ENCODE results near the gene VILL.
"Not testable (repeated sequence)": the region's sequence is repeated elsewhere in the genome, so short reads cannot be mapped to it uniquely, and the experiment has no call there.

VILL gene

GRCh38 chr3:38039899-38040261 is 49.3 kb downstream of the VILL start:
- no peak for FAIRE-seq

GRCh38 chr3:38040401-38040800 is 49.8 kb downstream of the VILL start:
- no peak for FAIRE-seq

DNA sequence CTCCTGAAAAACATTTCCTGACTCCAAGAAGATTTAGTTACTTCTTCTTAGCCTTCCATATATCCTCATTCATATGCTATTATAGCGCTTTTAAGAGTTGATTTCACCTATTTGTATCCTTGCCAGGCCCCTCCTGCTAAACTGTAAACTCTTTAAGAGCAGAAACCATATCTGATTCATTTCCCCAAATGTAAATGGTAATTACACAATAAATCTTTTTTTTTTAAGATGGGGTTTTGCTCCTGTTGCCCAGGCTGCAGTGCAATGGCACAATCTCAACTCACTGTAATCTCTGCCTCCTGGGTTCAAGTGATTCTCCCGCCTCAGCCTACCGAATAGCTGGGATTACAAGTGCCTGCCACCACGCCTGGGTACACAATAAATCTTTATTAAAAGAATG is 52.9 kb downstream of the VILL start:
- FAIRE-seq = no peak

DNA sequence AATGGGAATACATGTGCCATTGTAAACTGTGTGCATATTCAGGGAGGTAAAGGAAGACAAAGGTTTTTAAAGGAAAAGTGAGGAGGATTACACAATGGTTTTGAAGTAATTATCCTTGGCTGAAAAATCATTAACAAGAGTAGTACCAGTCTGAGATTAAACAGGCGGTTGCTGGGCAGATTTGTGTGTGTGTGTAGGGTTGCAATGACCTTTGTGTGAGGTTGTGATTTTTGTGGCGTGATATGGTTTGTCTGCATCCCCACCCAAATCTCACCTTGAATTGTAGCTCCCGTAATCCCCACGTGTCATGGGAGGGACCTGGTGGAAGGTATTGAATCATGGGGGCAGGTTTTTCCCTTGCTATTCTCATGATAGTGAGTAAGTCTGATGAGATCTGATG is 55.4 kb downstream of the VILL start:
- FAIRE-seq = no peak

DNA sequence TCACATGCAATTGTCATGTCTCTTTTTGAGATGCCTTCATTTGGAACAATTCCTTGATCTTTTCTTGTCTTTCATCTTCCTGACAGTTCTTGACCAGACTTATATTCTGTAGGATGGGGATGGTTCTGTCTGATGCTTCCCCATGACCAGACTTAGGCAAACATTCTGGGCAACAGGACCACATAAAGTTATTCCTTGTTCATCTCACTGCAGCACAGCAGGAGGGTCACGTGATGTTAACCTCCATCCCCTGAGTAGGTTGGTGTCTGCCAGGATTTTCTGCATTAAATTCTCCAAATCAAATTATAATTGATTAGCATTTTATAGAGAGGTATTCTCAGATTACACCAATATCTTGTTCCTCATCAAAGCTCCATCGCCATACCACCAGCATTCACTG is 56.2 kb downstream of the VILL start:
- no peak for FAIRE-seq

GRCh38 chr3:38047896-38048295 is 57.3 kb downstream of the VILL start:
- no peak for FAIRE-seq

- no peak for FAIRE-seq
These were observed 59.0 kb downstream of the VILL start for GRCh38 chr3:38049358-38050126.

DNA sequence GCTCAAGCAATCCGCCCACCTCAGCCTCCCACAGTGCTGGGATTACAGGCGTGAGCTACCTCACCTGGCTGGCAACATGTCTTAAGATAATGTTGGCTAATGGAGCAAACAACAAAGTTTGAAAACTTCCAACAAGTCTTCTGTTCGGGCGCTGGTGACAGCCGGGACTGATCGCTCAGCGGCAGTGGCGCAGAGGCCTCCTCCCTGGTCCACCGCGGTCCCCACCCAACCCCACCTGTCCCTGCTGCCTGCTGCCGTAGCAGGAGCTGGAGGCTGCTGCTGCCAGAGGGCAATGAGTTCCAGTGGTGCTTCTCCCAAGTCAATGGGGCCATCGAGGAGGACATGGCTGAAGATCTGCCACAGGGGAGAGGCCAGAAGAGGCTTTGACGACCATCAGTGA is 60.5 kb downstream of the VILL start:
- no peak for FAIRE-seq

GRCh38 chr3:38053286-38053685 is 62.7 kb downstream of the VILL start:
- FAIRE-seq = not testable (repeated sequence)

DNA sequence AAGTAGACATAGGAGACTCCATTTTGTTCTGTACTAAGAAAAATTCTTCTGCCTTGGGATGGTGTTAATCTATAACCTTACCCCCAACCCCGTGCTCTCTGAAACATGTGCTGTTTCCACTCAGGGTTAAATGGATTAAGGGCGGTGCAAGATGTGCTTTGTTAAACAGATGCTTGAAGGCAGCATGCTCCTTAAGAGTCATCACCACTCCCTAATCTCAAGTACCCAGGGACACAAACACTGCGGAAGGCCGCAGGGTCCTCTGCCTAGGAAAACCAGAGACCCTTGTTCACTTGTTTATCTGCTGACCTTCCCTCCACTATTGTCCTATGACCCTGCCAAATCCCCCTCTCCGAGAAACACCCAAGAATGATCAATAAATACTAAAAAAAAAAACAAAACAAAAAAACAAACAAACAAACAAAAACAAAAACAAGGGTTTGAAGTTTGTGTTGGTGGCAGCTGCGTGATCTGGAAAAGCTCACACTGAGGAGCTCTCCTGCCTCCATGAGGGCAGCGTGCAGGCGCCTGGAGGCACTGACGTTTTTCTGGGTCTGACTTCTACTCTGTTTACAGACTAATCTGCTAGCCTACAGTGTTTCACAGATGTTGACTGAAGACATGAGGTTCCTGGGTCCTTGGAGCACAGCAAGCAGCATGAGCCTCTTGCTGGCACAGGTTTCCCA is 63.4 kb downstream of the VILL start:
- not testable (repeated sequence) for FAIRE-seq

GRCh38 chr3:38054499-38055001 is 64.0 kb downstream of the VILL start:
- FAIRE-seq = no peak
